ENCODE data around the gene CTNNA2.
A peak's percentile ranks its signal among the peaks of the same experiment; 100 is the strongest.

Gene CTNNA2

GRCh38 chr2:79665091-79665490 is 152.2 kb downstream of the CTNNA2 start:
- H3K4me2 ChIP-seq (ENCODE audit: insufficient read depth, low read length, poor library complexity, severe bottlenecking): no peak overlapping the region
- H3K36me3 ChIP-seq (replicated peaks in 1 of 2; ENCODE audit: control insufficient read depth in 2 of 2, insufficient read depth in 2 of 2, low read length in 2 of 2): no peaks in the 10 kb centered on the region
- H3K27me3 ChIP-seq (ENCODE audit: control insufficient read depth in 3 of 3, insufficient read depth in 3 of 3, low read depth in 1 of 3, low read length in 3 of 3): no peaks in the 10 kb centered on the region
- H2BK120ac ChIP-seq (ENCODE audit: low read depth, low read length): no peak overlapping the region
- H3K14ac ChIP-seq (ENCODE audit: low read length): no peak overlapping the region
- H2BK15ac ChIP-seq (ENCODE audit: low read length): no peak overlapping the region
- no peak overlapping the region for H2AK5ac ChIP-seq (ENCODE audit: low read depth, low read length)
- H2BK5ac ChIP-seq (ENCODE audit: low read length): no peak overlapping the region
- H3K4me3 ChIP-seq (ENCODE audit: low read length in 2 of 2): no peak overlapping the region
- H3K27ac ChIP-seq (replicated peaks; ENCODE audit: low read length): no peak overlapping the region
- no peak for DNase-seq (ENCODE audit: low spot score)
- no peak overlapping the region for H3K4ac ChIP-seq (ENCODE audit: low read length)
- H4K8ac ChIP-seq (ENCODE audit: low read depth, low read length): no peak overlapping the region
- WGBS, 2 donors (ENCODE audit: extremely low coverage in 2 of 2, insufficient read length in 2 of 2, insufficient replicate concordance in 1 of 2): no CpG with 5 or more reads among the region's 2 CpGs
- H3K79me1 ChIP-seq (ENCODE audit: low read depth, low read length): no peaks in the 10 kb centered on the region
- H3K4me1 ChIP-seq (ENCODE audit: control insufficient read depth in 2 of 2, insufficient read depth in 1 of 2, low read depth in 1 of 2, low read length in 2 of 2): peaks cover 0 to 5% of the 10 kb centered on the region in 2 donors
- no peak overlapping the region for H3K9ac ChIP-seq (ENCODE audit: low read depth, low read length, poor library complexity)
- no peak overlapping the region for H4K91ac ChIP-seq (ENCODE audit: low read depth, low read length, poor library complexity)
- no peak overlapping the region for H3K23ac ChIP-seq (ENCODE audit: low read depth, low read length, poor library complexity)
- H3K9me3 ChIP-seq (replicated peaks in 1 of 2; ENCODE audit: control insufficient read depth in 2 of 2, insufficient read depth in 1 of 2, low read depth in 1 of 2, low read length in 2 of 2): no peaks in the 10 kb centered on the region
- no peak overlapping the region for H2AFZ ChIP-seq (ENCODE audit: low read length)
- H3K18ac ChIP-seq (ENCODE audit: low read length): no peak overlapping the region
- no peak overlapping the region for H2BK12ac ChIP-seq (ENCODE audit: low read length)

GRCh38 chr2:79666430-79666829 is 153.6 kb downstream of the CTNNA2 start:
- Histone ChIP-seq H3K27me3 (ENCODE audit: control insufficient read depth in 3 of 3, insufficient read depth in 3 of 3, low read depth in 1 of 3, low read length in 3 of 3) (no peaks in the 10 kb centered on the region), H3K4ac (ENCODE audit: low read length) (no peak overlapping the region), H3K18ac (ENCODE audit: low read length) (no peak overlapping the region), H2BK120ac (ENCODE audit: low read depth, low read length) (no peak overlapping the region), H3K4me1 (ENCODE audit: control insufficient read depth in 2 of 2, insufficient read depth in 1 of 2, low read depth in 1 of 2, low read length in 2 of 2) (peaks cover 0 to 7% of the 10 kb centered on the region in 2 donors), H4K91ac (ENCODE audit: low read depth, low read length, poor library complexity) (no peak overlapping the region), H3K27ac (replicated peaks; ENCODE audit: low read length) (no peak overlapping the region), H3K4me2 (ENCODE audit: insufficient read depth, low read length, poor library complexity, severe bottlenecking) (no peak overlapping the region), H2AK5ac (ENCODE audit: low read depth, low read length) (no peak overlapping the region), H3K79me1 (ENCODE audit: low read depth, low read length) (no peaks in the 10 kb centered on the region), H3K36me3 (replicated peaks in 1 of 2; ENCODE audit: control insufficient read depth in 2 of 2, insufficient read depth in 2 of 2, low read length in 2 of 2) (no peaks in the 10 kb centered on the region), H3K14ac (ENCODE audit: low read length) (no peak overlapping the region), H3K23ac (ENCODE audit: low read depth, low read length, poor library complexity) (no peak overlapping the region), H2AFZ (ENCODE audit: low read length) (no peak overlapping the region), H3K9me3 (replicated peaks in 1 of 2; ENCODE audit: control insufficient read depth in 2 of 2, insufficient read depth in 1 of 2, low read depth in 1 of 2, low read length in 2 of 2) (no peaks in the 10 kb centered on the region), H3K4me3 (ENCODE audit: low read length in 2 of 2) (no peak overlapping the region), H4K8ac (ENCODE audit: low read depth, low read length) (no peak overlapping the region), H2BK15ac (ENCODE audit: low read length) (no peak overlapping the region), H2BK5ac (ENCODE audit: low read length) (no peak overlapping the region), H3K9ac (ENCODE audit: low read depth, low read length, poor library complexity) (no peak overlapping the region), H2BK12ac (ENCODE audit: low read length) (no peak overlapping the region)
- WGBS, 2 donors (ENCODE audit: extremely low coverage in 2 of 2, insufficient read length in 2 of 2, insufficient replicate concordance in 1 of 2): no CpG with 5 or more reads among the region's 4 CpGs
- DNase-seq (ENCODE audit: low spot score): no peak

GRCh38 chr2:79669714-79670113 is 156.9 kb downstream of the CTNNA2 start:
- Histone ChIP-seq H2AK5ac (ENCODE audit: low read depth, low read length) (no peak overlapping the region), H3K27me3 (ENCODE audit: control insufficient read depth in 3 of 3, insufficient read depth in 3 of 3, low read depth in 1 of 3, low read length in 3 of 3) (no peaks in the 10 kb centered on the region), H2AFZ (ENCODE audit: low read length) (peak overlapping the region; percentile 82), H2BK5ac (ENCODE audit: low read length) (no peak overlapping the region), H3K36me3 (replicated peaks in 1 of 2; ENCODE audit: control insufficient read depth in 2 of 2, insufficient read depth in 2 of 2, low read length in 2 of 2) (no peaks in the 10 kb centered on the region), H3K23ac (ENCODE audit: low read depth, low read length, poor library complexity) (no peak overlapping the region), H3K79me1 (ENCODE audit: low read depth, low read length) (no peaks in the 10 kb centered on the region), H3K18ac (ENCODE audit: low read length) (peak overlapping the region; percentile 78), H3K4me1 (ENCODE audit: control insufficient read depth in 2 of 2, insufficient read depth in 1 of 2, low read depth in 1 of 2, low read length in 2 of 2) (peaks cover 0 to 7% of the 10 kb centered on the region in 2 donors), H3K9me3 (replicated peaks in 1 of 2; ENCODE audit: control insufficient read depth in 2 of 2, insufficient read depth in 1 of 2, low read depth in 1 of 2, low read length in 2 of 2) (no peaks in the 10 kb centered on the region), H2BK12ac (ENCODE audit: low read length) (no peak overlapping the region), H3K4me2 (ENCODE audit: insufficient read depth, low read length, poor library complexity, severe bottlenecking) (no peak overlapping the region), H4K8ac (ENCODE audit: low read depth, low read length) (no peak overlapping the region), H3K14ac (ENCODE audit: low read length) (peak overlapping the region; percentile 12), H2BK15ac (ENCODE audit: low read length) (no peak overlapping the region), H3K4ac (ENCODE audit: low read length) (no peak overlapping the region), H3K4me3 (ENCODE audit: low read length in 2 of 2) (no peak overlapping the region), H3K27ac (replicated peaks; ENCODE audit: low read length) (peak overlapping the region; percentile 49), H2BK120ac (ENCODE audit: low read depth, low read length) (peak overlapping the region; percentile 3), H3K9ac (ENCODE audit: low read depth, low read length, poor library complexity) (no peak overlapping the region), H4K91ac (ENCODE audit: low read depth, low read length, poor library complexity) (no peak overlapping the region)
- no peak for DNase-seq (ENCODE audit: low spot score)
- WGBS, 2 donors (ENCODE audit: extremely low coverage in 2 of 2, insufficient read length in 2 of 2, insufficient replicate concordance in 1 of 2): no CpG with 5 or more reads among the region's 5 CpGs

GRCh38 chr2:79670198-79670597 is 157.3 kb downstream of the CTNNA2 start:
- Histone ChIP-seq H2AFZ (ENCODE audit: low read length) (peak overlapping the region; percentile 82), H3K4me3 (ENCODE audit: low read length in 2 of 2) (no peak overlapping the region), H2BK12ac (ENCODE audit: low read length) (no peak overlapping the region), H3K27me3 (ENCODE audit: control insufficient read depth in 3 of 3, insufficient read depth in 3 of 3, low read depth in 1 of 3, low read length in 3 of 3) (no peaks in the 10 kb centered on the region), H2AK5ac (ENCODE audit: low read depth, low read length) (no peak overlapping the region), H3K27ac (replicated peaks; ENCODE audit: low read length) (no peak overlapping the region), H3K23ac (ENCODE audit: low read depth, low read length, poor library complexity) (no peak overlapping the region), H3K79me1 (ENCODE audit: low read depth, low read length) (no peaks in the 10 kb centered on the region), H3K36me3 (replicated peaks in 1 of 2; ENCODE audit: control insufficient read depth in 2 of 2, insufficient read depth in 2 of 2, low read length in 2 of 2) (no peaks in the 10 kb centered on the region), H3K14ac (ENCODE audit: low read length) (peak overlapping the region; percentile 12), H4K91ac (ENCODE audit: low read depth, low read length, poor library complexity) (no peak overlapping the region), H3K9me3 (replicated peaks in 1 of 2; ENCODE audit: control insufficient read depth in 2 of 2, insufficient read depth in 1 of 2, low read depth in 1 of 2, low read length in 2 of 2) (no peaks in the 10 kb centered on the region), H3K4me1 (ENCODE audit: control insufficient read depth in 2 of 2, insufficient read depth in 1 of 2, low read depth in 1 of 2, low read length in 2 of 2) (peaks cover 0 to 7% of the 10 kb centered on the region in 2 donors), H3K4ac (ENCODE audit: low read length) (no peak overlapping the region), H2BK5ac (ENCODE audit: low read length) (no peak overlapping the region), H3K4me2 (ENCODE audit: insufficient read depth, low read length, poor library complexity, severe bottlenecking) (no peak overlapping the region), H2BK120ac (ENCODE audit: low read depth, low read length) (peak overlapping the region; percentile 3), H2BK15ac (ENCODE audit: low read length) (no peak overlapping the region), H4K8ac (ENCODE audit: low read depth, low read length) (no peak overlapping the region), H3K18ac (ENCODE audit: low read length) (peak overlapping the region; percentile 78), H3K9ac (ENCODE audit: low read depth, low read length, poor library complexity) (peak overlapping the region; percentile 7)
- peak; percentile 58 for DNase-seq (ENCODE audit: low spot score)
- no CpG with 5 or more reads among the region's 11 CpGs for WGBS, 2 donors (ENCODE audit: extremely low coverage in 2 of 2, insufficient read length in 2 of 2, insufficient replicate concordance in 1 of 2)
